ENCODE measurements around the gene MARCO.

The MARCO gene

GRCh38 chr2:118980573-118980972, 38.6 kb downstream of the MARCO start:
- Mint-ChIP-seq H3K4me3 (no peak overlapping the region), H3K9me3 (no peaks in the 10 kb centered on the region), H3K27ac (no peak overlapping the region), H3K27me3 (ENCODE audit: low read depth, poor library complexity) (peaks cover 55% of the 10 kb centered on the region), H3K36me3 (ENCODE audit: low read depth) (no peaks in the 10 kb centered on the region), H3K4me1 (no peaks in the 10 kb centered on the region)
- TF ChIP-seq CTCF (IDR thresholded peaks at IDR 0.05) = no peak
- DNase-seq = no peak

GRCh38 chr2:118981632-118982031, 39.6 kb downstream of the MARCO start:
- Mint-ChIP-seq H3K27ac (no peak overlapping the region), H3K4me3 (no peak overlapping the region), H3K27me3 (ENCODE audit: low read depth, poor library complexity) (peaks cover 45% of the 10 kb centered on the region)

GRCh38 chr2:118982039-118982438, 40.0 kb downstream of the MARCO start:
- TF ChIP-seq CTCF (IDR thresholded peaks at IDR 0.05) = no peak
- H3K36me3 Mint-ChIP-seq (ENCODE audit: low read depth) = no peaks in the 10 kb centered on the region
- peaks cover 45% of the 10 kb centered on the region for H3K27me3 Mint-ChIP-seq (ENCODE audit: low read depth, poor library complexity)
- DNase-seq = no peak
- no peaks in the 10 kb centered on the region for H3K9me3 Mint-ChIP-seq
- no peak overlapping the region for H3K27ac Mint-ChIP-seq
- no peaks in the 10 kb centered on the region for H3K4me1 Mint-ChIP-seq
- no peak overlapping the region for H3K4me3 Mint-ChIP-seq

More at GRCh38 chr2:118981632-118982031, 39.6 kb downstream of the MARCO start:
- no peaks in the 10 kb centered on the region for H3K9me3 Mint-ChIP-seq
- DNase-seq = no peak
- H3K36me3 Mint-ChIP-seq (ENCODE audit: low read depth) = no peaks in the 10 kb centered on the region
- H3K4me1 Mint-ChIP-seq = no peaks in the 10 kb centered on the region
- no peak for TF ChIP-seq CTCF (IDR thresholded peaks at IDR 0.05)

GRCh38 chr2:118983133-118983532, 41.1 kb downstream of the MARCO start:
- Mint-ChIP-seq H3K27ac (no peak overlapping the region), H3K9me3 (no peaks in the 10 kb centered on the region), H3K36me3 (ENCODE audit: low read depth) (no peaks in the 10 kb centered on the region), H3K4me3 (no peak overlapping the region), H3K27me3 (ENCODE audit: low read depth, poor library complexity) (peaks cover 48% of the 10 kb centered on the region), H3K4me1 (no peaks in the 10 kb centered on the region)
- DNase-seq = no peak
- TF ChIP-seq CTCF (IDR thresholded peaks at IDR 0.05) = no peak

GRCh38 chr2:118983915-118984314, 41.9 kb downstream of the MARCO start:
- H3K4me1 Mint-ChIP-seq = no peaks in the 10 kb centered on the region
- no peaks in the 10 kb centered on the region for H3K9me3 Mint-ChIP-seq
- H3K27ac Mint-ChIP-seq = no peak overlapping the region
- no peak for DNase-seq
- H3K27me3 Mint-ChIP-seq (ENCODE audit: low read depth, poor library complexity) = peaks cover 48% of the 10 kb centered on the region
- H3K4me3 Mint-ChIP-seq = no peak overlapping the region
- TF ChIP-seq CTCF (IDR thresholded peaks at IDR 0.05) = no peak
- no peaks in the 10 kb centered on the region for H3K36me3 Mint-ChIP-seq (ENCODE audit: low read depth)

- TF ChIP-seq CTCF (IDR thresholded peaks at IDR 0.05) = no peak
- Mint-ChIP-seq H3K36me3 (ENCODE audit: low read depth) (no peaks in the 10 kb centered on the region), H3K4me1 (peaks cover 5% of the 10 kb centered on the region), H3K27ac (no peak overlapping the region), H3K9me3 (no peaks in the 10 kb centered on the region), H3K4me3 (no peak overlapping the region), H3K27me3 (ENCODE audit: low read depth, poor library complexity) (peaks cover 43% of the 10 kb centered on the region)
- DNase-seq = no peak
Observed at GRCh38 chr2:118986738-118987137, 44.7 kb downstream of the MARCO start.
